DMS153 treated with DMSO at 0.1 percent for 48 hours (cell line): ENCODE data around the gene KLC3.
"Not testable (repeated sequence)": the region's sequence is repeated elsewhere in the genome, so short reads cannot be mapped to it uniquely, and the experiment has no call there.

Experiments used
- DNase-seq: peaks from one replicate; lab custom pipeline; 2025; ENCODE audit not compliant: unreplicated experiment; lab: John Stamatoyannopoulos, UW

KLC3 gene

DNA sequence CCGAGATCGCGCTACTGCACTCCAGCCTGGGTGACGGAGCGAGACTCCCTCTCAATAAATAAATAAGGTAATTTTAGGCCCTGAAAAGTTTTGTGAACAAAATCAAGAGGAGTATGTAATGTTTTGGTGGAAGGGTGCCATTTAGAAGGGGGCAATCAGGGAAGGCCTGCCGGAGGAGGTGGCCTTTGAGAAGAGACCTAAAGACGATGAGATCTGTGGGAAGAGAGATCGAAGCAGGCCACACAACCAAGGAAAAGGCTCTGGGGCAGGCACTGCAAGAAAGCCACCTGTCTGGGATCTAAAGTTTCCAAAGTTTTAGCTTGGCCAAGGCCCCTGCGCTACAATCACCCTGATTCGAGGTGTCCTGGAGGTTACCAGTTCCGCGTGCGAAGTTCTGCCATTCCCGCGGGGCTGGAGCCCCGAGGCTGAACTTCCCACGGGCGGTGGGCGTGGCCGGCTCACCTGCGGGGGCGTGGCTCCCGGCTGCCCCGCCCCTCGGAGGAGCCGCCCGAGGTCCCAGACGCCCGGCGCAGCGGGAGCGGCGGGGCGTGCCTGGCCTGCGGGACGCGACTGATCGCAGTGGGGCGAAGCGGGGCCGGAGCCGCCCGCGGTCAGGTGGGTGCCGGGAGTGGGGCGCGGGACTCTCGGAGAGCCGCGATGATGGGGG is at the start of gene KLC3:
Gene KLC3, plus strand, starts transcription at position 519 of the 667 bp plus-strand sequence. CDS start 4,792 bp downstream, outside the sequence.
- DNase-seq = peak; percentile 10

DNA sequence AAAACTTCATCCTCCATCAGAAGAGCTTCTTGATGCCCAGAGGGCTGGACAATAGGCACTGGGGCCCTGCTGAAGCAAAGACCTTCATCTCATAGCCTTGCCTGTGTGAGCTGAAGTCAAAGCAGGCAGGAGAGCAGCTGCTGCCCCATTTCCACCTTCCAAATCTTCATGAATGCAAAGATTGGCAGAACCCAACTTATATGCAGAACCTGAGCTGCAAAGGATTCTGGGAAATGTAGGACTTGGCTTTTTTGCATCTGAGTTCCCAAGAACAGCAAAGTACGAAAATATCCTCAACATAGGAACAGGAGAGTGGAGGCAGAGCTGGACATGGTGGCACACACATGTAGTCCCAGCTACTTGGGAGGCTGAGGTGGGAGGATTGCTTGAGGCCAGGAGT is 48.7 kb upstream of the KLC3 start:
- no peak for DNase-seq

DNA sequence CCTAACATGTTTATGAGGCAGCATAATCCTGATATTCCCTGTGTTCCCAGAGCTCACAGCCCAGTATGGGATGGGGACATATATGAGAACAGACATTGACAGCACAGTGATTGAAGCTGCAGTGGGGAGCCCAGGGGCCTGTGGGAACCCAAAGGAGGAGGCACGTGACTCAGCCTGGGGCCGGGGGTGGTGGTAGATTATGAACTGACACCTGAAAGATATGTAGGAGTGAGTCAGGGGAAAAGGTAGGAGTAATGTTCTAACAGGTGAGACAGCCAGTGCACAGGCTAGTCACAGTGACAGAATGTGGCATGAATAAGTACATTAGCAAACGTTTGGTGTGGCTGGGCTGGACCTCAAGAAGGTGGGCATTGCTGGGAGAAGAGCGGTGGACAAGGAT is 46.9 kb upstream of the KLC3 start:
- DNase-seq = no peak

DNA sequence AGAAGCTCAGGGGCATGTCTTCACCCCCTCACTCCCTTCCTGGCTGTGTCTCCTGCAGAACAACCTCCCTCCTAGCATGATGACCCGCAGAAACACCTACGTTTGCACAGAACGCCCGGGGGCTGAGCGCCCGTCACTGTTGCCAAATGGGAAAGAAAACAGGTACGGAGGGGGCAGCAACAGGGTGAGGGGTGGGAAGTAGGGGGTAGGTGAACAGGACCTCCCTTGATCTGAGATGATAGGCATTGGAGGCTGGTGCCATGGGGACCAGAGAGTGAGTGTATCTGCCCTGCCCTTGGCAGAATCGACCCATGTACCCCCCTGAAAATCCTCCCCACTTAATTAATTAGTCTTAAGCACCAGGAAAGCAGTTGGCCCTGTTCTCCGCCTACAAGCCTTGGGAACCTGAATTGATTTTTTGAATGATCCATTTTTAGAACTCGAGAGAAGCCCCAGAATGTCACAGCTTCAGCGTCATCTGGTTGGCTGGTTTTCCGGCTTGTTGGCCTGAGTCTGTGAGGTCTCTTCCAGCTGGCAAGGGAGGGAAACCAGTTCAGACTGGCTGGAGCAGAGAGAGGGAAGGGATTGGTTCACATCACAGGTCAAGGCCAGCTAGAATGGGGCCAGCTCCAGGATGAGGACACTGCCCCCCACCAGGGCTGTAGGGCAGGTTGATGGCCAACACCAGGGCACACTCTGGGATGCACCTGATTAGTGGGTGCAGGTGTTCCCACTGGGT is 46.1 kb upstream of the KLC3 start:
- DNase-seq = no peak

GRCh38 chr19:45295873-45296272 is 44.7 kb upstream of the KLC3 start:
- no peak for DNase-seq

DNA sequence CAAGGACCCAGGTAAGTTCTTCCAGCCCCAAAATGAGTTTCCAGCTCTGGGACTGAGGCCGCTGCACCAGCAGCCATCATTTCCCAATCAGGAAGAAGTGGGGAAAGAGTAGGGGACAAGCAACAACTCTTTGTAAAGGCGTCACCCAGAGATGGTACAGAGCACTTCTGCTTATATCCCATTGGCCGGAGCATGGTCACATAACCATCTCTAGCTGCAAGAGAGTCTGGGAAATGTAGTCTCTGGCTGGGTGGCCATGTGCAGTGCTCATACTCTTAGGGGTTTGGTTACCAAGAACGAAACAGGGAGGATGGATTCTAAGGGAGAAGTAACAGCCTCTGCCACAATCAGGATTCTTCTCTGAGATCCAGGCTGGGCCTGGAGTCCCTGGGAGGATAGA is 44.2 kb upstream of the KLC3 start:
- DNase-seq = no peak

- no peak for DNase-seq
These were observed 42.9 kb upstream of the KLC3 start for GRCh38 chr19:45297674-45298073.

GRCh38 chr19:45298264-45298663 is 42.3 kb upstream of the KLC3 start:
- no peak for DNase-seq

GRCh38 chr19:45299719-45300118 is 40.8 kb upstream of the KLC3 start:
- no peak for DNase-seq

DNA sequence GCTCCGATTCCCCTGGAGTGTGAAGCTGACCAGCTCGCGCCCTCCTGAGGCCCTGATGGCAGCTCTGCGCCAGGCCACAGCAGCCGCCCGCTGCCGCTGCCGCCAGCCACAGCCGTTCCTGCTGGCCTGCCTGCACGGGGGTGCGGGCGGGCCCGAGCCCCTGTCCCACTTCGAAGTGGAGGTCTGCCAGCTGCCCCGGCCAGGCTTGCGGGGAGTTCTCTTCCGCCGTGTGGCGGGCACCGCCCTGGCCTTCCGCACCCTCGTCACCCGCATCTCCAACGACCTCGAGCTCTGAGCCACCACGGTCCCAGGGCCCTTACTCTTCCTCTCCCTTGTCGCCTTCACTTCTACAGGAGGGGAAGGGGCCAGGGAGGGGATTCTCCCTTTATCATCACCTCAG is 38.1 kb upstream of the KLC3 start:
- DNase-seq = no peak

GRCh38 chr19:45303269-45304060 is 37.1 kb upstream of the KLC3 start:
- no peak for DNase-seq

GRCh38 chr19:45304141-45304926 is 36.2 kb upstream of the KLC3 start:
- DNase-seq = no peak

DNA sequence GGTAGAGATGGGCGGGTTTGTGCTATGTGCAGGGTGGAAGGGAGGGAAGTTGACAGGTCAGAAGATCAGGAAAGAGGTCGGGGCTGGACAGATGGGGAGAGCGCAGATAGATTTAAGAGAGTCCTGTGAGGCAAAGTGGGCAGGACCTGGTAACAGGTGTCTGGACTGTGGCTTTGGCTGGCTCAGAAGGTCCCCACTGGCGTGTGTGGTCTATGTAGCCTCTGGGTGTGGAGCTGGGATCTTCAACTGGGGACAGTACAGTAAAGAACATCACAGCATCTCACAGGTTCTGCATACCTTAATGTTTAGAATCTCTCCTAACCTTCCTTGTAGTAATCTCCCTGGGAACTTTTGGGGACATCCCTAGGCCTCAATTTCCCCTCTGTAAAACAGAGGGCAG is 35.5 kb upstream of the KLC3 start:
- DNase-seq = no peak

DNA sequence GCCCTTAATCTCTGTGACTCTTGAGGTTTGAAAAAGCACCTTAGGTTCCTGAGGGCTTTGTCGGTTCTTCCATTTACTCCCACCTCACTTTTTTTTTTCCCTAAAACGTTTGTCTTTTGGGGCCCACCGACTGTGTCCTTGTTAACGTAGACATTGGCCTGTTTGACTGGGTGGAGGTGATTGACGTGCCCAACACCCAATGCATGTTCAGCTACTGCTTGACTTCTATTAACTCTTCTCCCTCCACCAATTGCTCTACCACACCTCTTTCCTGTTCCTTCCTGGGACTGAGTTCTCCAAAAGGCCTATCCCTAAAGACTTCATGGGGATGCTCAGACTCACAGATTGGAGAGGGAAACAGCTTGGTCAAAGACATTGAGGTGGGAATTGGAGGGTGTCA is 35.1 kb upstream of the KLC3 start:
- no peak for DNase-seq

- no peak for DNase-seq
These were observed 34.5 kb upstream of the KLC3 start for GRCh38 chr19:45306040-45306439.

- DNase-seq = peak; percentile 13
These were observed 34.0 kb upstream of the KLC3 start for GRCh38 chr19:45306518-45307027.

DNA sequence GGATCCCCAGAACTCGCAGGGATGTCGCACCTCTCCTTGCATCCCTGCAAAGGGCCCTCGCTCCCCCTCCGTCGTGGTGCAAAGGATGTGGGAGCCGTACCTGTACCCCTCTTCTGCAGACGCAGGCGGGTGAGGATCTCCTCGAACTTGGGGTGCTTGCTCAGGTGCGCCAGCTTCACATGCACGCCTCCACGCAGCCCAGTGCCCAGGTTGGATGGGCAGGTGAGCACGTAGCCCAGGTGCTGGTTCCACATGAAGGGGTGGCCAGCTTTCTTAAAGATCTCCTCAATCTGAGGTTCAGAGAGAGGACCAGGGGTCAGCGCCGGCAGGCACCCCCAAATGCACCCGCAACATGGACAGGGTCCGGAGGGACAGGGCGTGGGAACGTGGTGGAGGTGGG is 33.2 kb upstream of the KLC3 start:
- DNase-seq = no peak

DNA sequence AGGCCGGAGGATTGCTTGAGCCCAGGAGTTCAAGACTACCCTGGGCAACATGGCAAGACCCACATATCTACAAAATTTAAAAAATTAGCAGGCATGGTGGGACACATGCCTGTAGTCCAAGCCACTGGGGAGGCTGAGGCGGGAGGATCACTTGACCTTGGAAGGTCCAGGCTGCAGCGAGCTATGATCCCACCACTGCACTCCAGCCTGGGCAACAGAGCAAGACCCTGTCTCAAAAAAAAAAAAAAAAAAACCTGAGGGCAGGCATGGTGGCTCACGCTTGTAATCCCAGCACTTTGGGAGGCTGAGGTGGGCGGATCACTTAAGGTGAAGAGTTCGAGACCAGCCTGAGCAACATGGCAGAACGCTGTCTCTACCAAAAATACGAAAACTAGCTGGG is 31.2 kb upstream of the KLC3 start:
- not testable (repeated sequence) for DNase-seq

- no peak for DNase-seq
These were observed 28.9 kb upstream of the KLC3 start for GRCh38 chr19:45311621-45312020.

GRCh38 chr19:45312285-45312684 is 28.3 kb upstream of the KLC3 start:
- not testable (repeated sequence) for DNase-seq

DNA sequence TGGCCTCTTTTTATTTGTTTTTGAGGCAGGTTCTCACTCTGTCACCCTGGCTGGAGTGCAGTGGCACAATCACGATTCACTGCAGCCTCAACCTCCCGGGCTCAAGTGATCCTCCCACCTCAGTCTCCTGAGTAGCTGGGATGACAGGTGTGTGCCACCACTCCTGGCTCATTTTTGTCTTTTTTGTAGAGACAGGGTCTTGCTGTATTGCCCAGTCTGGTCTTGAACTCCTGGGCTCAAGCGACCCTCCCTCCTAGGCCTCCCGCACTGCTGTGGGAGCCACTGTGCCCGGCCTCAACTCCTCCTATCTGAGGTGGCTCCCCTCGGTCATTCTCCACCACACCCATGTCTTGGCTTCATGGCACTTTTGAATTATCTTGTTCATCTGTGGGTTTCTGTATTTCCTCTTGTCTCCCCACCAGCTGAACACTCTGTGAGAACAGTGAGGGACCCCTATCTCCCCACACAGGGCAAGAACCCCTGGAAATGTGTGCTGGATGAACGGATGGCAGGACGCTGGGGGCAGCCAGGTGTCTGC is 25.8 kb upstream of the KLC3 start:
- no peak for DNase-seq
